ENCODE data around the gene PNLIPRP1. TPM values are rescaled to one million over a fixed set of nuclear protein-coding genes. Genes with fewer than 3 reads are reported as not detected.

PNLIPRP1 gene
- total and polyA plus RNA-seq, 8 donors, result 3,212 to 8,927 (median 4,675) TPM

GRCh38 chr10:116557305-116557880 is 33.4 kb upstream of the PNLIPRP1 start:
- peak in 3 of 6 donors; percentile 49 to 63 (median 54) for DNase-seq
- intact Hi-C loops (cut with DNase I), result no loop called here
- H3K36me3 ChIP-seq, result peaks cover 0 to 38% (median 0%) of the 10 kb centered on the region in 3 donors

GRCh38 chr10:116565534-116565933 is 25.2 kb upstream of the PNLIPRP1 start:
- DNase-seq (peak in 1 of 6 donors; percentile 56), FAIRE-seq (no peak), ATAC-seq (peak in 3 of 4 donors; percentile 5 to 13 (median 7))
- Histone ChIP-seq H3K36me3 (peaks cover 0 to 18% (median 3%) of the 10 kb centered on the region in 3 donors), H3K27ac (peak overlapping the region in 2 of 4 donors; percentile 40 to 46), H3K4me3 (no peak overlapping the region), H3K9me3 (no peaks in the 10 kb centered on the region), H3K4me1 (peaks cover 0 to 9% (median 8%) of the 10 kb centered on the region in 3 donors), H3K27me3 (no peaks in the 10 kb centered on the region)
- intact Hi-C loops (cut with DNase I), result no loop called here
- TF ChIP-seq CTCF (IDR thresholded peaks at IDR 0.05), result no peak
- 44 to 53% methylated on average over 8 of the region's 8 CpGs for WGBS, 2 donors

More at GRCh38 chr10:116557305-116557880, 33.4 kb upstream of the PNLIPRP1 start:
- Histone ChIP-seq H3K4me3 (peak overlapping the region in 1 of 4 donors; percentile 43), H3K4me1 (peaks cover 0 to 9% (median 4%) of the 10 kb centered on the region in 3 donors), H3K9me3 (no peaks in the 10 kb centered on the region), H3K27me3 (no peaks in the 10 kb centered on the region), H3K27ac (peak overlapping the region; percentile 29 to 84 (median 80))
- TF ChIP-seq CTCF (IDR thresholded peaks at IDR 0.05), result no peak
- WGBS, 2 donors, result 37% methylated on average over 5 of the region's 5 CpGs
- FAIRE-seq (no peak), ATAC-seq (peak; percentile 3 to 22 (median 18))

- no peak overlapping the region for H3K4me3 ChIP-seq
- FAIRE-seq (no peak), ATAC-seq (no peak), DNase-seq (no peak)
- peak overlapping the region in 1 of 4 donors; percentile 21 for H3K27ac ChIP-seq
- no peak for TF ChIP-seq CTCF (IDR thresholded peaks at IDR 0.05)
- H3K27me3 ChIP-seq, result no peaks in the 10 kb centered on the region
- H3K9me3 ChIP-seq, result no peaks in the 10 kb centered on the region
- H3K4me1 ChIP-seq, result peaks cover 0 to 9% (median 4%) of the 10 kb centered on the region in 3 donors
- peaks cover 0 to 10% (median 3%) of the 10 kb centered on the region in 3 donors for H3K36me3 ChIP-seq
- intact Hi-C loops (cut with DNase I), result no loop called here
Measured at GRCh38 chr10:116566932-116567331, 23.8 kb upstream of the PNLIPRP1 start.

GRCh38 chr10:116567335-116567734 is 23.4 kb upstream of the PNLIPRP1 start:
- no peak for FAIRE-seq
- no peak for ATAC-seq
- Histone ChIP-seq H3K27ac (no peak overlapping the region), H3K36me3 (peaks cover 0 to 10% (median 3%) of the 10 kb centered on the region in 3 donors), H3K27me3 (no peaks in the 10 kb centered on the region), H3K9me3 (no peaks in the 10 kb centered on the region), H3K4me1 (peaks cover 0 to 6% (median 4%) of the 10 kb centered on the region in 3 donors), H3K4me3 (no peak overlapping the region)
- TF ChIP-seq CTCF (IDR thresholded peaks at IDR 0.05), result no peak
- WGBS, 2 donors, result 41 to 48% methylated on average over 3 of the region's 3 CpGs
- intact Hi-C loops (cut with DNase I), result no loop called here
- no peak for DNase-seq

- 90 to 97% methylated on average over 3 of the region's 3 CpGs for WGBS, 2 donors
- ATAC-seq, result no peak
- no peak for FAIRE-seq
- DNase-seq, result no peak
- Histone ChIP-seq H3K27me3 (no peaks in the 10 kb centered on the region), H3K4me1 (no peaks in the 10 kb centered on the region), H3K36me3 (no peaks in the 10 kb centered on the region), H3K9me3 (no peaks in the 10 kb centered on the region), H3K27ac (no peak overlapping the region), H3K4me3 (no peak overlapping the region)
- intact Hi-C loops (cut with DNase I), result no loop called here
- TF ChIP-seq CTCF (IDR thresholded peaks at IDR 0.05), result no peak
Measured at GRCh38 chr10:116574797-116575196, 16.0 kb upstream of the PNLIPRP1 start.
